IPS-18c (cell line): ENCODE results near the gene CEP72.
"Not testable (repeated sequence)": the region's sequence is repeated elsewhere in the genome, so short reads cannot be mapped to it uniquely, and the experiment has no call there.

Experiments
- H3K4me3 ChIP-seq: 2 replicates; pipeline ENCODE4 v1.7.0; 2013; ENCODE audit warnings: low read depth, mild to moderate bottlenecking, low read length, moderate library complexity; ENCODE audit not compliant: insufficient read depth
- H3K9me3 ChIP-seq: one replicate; pipeline ENCODE4 v1.6.1; 2013; ENCODE audit warnings: mild to moderate bottlenecking, low read length, moderate library complexity; ENCODE audit not compliant: control insufficient read depth, insufficient read depth

Gene CEP72

DNA sequence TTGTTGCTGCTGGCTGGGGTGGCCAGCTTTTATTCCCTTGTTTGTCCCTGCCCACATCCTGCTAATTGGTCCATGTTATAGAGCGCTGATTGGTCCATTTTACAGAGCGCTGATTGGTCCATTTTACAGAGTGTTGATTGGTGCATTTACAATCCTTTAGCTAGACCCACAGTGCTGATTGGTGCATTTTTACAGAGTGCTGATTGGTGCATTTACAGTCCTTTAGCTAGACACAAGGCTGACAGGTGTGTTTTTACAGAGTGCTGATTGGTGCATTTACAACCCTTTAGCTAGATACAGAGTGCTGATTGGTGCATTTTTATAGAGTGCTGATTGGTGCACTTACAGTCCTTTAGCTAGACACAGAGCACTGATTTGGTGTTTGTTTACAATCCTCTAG lies 34.9 kb upstream of the CEP72 start:
- not testable (repeated sequence) for H3K9me3 ChIP-seq, H3K4me3 ChIP-seq

DNA sequence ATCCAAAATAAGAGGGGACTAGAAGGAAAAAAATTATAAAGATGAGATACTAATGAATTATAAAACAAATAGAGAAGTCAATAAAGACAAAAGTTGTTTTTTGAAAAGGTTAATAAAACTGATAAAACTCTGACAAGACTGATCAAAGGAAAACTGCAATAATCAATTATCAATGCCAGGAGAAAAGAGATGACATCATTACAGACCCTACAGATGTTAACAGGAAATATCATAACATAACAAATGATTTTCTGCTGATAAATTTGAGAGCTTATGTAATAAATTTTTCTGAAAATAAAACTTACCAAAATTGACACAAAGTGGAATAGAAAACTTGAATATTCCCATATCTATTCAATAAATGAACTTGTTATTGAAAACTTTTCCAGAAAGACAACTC lies 34.3 kb upstream of the CEP72 start:
- H3K4me3 ChIP-seq: no peak overlapping the region
- H3K9me3 ChIP-seq: no peaks in the 10 kb centered on the region

DNA sequence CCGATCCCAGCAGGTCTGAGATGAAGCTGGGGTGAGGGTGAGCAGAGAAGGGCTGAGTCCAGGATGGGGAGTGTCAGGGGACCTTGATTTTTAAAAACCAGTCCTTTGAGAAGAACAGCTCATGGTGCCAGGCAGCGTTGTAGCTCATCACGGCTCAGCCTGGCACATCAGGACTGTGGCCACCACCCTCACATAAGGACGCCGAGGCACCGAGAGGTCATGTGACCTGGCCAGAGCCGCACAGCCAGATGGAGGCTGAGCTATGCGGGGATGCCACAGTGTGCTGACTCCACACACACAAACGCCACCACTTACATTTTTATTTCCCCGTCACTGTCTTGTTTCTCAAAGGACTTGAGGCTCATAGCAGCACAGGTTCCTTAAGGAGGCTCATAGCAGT lies 32.9 kb upstream of the CEP72 start:
- Histone ChIP-seq H3K4me3 (no peak overlapping the region), H3K9me3 (no peaks in the 10 kb centered on the region)

DNA sequence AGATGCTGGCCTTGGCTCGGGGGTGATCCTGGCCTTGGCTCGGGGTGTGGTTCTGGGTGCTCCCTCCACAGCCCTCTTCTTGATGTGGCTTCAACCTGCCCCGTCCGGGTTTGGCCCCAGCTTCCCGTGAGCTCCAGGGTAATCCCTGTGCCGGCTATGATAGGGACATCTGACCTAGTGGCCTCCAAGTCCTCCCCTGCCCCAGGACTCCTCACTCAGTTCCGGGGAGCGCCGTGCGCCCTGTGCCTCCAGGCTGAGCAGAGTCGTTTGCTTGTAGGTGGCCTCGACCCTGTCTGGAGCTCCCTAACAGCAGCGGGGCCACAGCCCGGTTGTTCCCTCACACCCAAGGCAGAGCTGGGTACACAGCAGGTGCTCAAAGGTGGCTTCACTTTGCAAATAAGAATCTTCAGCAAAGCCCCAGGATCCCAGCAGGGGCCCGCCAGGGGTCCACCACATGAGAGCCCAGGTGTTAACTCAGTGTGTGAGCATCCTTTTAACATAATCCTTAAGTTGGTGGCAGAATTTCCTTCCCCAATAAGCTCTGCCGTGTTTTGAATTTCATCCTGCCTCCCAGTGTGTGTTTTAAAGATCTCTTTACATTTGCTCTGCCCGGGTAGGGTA lies 32.3 kb upstream of the CEP72 start:
- no peaks in the 10 kb centered on the region for H3K9me3 ChIP-seq
- no peak overlapping the region for H3K4me3 ChIP-seq

DNA sequence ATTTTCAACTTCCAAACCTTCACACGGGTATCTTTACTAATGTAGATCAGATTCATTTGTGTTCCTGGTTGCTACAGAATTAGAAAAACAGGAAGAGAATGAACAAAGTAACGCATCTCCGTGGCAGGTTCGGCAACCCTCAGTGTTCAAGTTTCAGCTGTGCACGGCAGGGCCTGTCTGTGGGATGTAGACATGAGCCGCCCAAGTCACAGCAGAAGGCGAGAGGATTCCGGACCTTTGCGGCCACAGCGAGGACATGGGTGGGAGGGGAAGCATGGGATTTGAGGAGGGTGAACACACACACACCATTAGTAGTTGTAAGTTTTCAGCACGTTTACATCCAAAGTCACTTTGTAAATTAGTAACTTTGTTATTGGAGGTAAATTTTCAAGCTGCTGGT lies 31.7 kb upstream of the CEP72 start:
- Histone ChIP-seq H3K9me3 (no peaks in the 10 kb centered on the region), H3K4me3 (no peak overlapping the region)

DNA sequence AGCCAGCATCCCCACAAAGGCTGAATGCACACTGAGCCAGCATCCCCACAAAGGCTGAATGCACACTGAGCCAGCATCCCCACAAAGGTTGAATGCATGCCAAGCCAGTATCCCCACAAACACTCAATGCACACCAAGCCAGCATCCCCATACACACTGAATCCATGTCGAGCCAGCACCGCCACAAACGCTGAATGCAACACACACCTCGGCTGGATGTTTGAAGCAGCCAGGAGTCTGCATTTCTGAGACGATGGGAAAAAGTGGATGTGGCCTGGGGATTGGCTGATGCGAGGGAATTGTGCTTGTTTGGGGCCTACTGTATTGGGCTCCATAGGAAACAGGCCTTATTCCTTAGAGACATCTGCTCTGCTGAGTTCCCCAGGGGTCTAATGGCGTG lies 30.9 kb upstream of the CEP72 start:
- Histone ChIP-seq H3K9me3 (no peaks in the 10 kb centered on the region), H3K4me3 (no peak overlapping the region)

DNA sequence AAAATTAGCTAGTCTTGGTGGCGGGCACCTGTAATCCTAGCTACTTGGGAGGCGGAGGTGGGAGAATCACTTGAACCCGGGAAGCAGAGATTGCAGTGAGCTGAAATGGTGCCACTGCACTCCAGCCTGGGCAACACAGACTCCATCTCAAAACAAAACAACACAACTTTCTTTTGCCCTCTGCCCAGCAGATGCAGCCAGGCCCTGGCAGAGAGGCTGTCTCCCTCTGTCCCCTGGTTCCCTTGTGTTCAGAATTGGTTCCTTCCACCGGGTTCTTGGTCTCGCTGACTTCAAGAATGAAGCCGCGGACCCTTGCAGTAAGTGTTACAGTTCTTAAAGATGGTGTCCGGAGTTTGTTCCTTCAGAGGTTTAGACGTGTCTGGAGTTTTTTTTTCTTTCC lies 30.2 kb upstream of the CEP72 start:
- no peaks in the 10 kb centered on the region for H3K9me3 ChIP-seq
- H3K4me3 ChIP-seq: no peak overlapping the region

DNA sequence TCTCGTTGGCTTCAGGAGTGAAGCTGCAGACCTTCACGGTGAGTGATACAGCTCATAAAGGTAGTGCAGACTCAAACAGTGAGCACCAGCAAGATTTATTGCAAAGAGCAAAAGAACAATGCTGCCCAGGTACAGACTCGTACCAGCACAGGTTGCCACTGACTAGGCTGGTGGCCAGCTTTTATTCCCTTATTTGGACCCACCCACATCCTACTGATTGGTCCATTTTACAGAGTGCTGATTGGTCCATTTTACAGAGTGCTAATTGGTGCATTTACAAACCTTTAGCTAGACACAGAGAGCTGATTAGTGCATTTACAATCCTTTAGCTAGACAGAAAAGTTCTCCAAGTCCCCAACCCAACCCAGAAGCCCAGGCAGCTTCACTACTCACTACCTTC lies 29.7 kb upstream of the CEP72 start:
- H3K9me3 ChIP-seq, H3K4me3 ChIP-seq: not testable (repeated sequence)

DNA sequence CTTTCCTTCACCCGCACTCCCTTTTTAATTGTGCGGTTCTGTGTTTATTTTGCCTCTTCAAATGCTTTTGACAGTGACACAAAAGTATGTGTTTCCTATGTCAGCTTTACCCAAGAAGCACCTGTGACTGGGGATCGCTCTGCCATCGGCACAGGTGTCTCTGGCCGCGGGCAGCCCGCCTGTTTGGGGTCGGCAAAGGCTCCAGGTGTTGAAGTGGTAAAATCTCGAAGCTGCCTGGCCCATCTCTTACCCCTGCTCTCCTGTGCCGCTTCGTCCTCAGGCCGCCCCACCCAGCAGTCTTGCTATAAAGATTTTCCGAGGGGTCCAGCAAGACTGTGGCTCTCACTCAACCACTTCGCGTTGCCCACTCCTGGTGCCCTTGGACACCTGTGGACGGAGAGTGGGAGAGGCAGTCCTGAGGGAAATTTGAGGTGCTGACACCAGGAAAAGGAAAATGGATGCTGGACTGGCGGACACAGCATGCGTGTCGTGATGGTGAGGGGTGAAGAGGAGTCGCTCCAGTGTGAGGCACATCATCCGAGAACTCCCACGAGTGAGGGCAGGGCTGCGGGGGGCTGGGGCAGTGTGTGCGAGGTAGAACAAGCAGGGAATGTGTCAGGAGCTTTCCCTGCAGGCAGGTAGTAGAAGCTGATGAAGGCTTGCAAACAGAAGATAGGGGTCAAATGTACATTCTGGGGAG lies 29.1 kb upstream of the CEP72 start:
- H3K9me3 ChIP-seq: no peaks in the 10 kb centered on the region
- H3K4me3 ChIP-seq: no peak overlapping the region

DNA sequence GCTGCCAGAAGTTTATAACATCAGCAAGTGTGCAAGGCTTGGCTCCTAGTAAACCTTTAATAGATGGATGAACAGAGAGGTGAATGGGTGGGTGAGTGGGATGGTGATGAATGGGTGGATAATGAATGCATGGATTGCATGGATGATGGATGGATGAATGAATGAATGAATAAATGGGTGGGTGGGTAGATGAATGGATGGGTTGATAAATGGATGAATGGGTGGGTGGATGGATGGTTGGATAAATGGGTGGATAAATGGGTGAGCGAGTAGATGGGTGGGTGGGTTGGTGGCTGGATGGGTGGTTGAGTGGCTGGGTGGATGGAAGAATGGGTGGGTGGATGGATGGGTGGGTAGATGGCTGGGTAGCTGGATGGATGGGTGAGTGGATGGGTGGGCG lies 28.5 kb upstream of the CEP72 start:
- Histone ChIP-seq H3K4me3 (no peak overlapping the region), H3K9me3 (no peaks in the 10 kb centered on the region)

DNA sequence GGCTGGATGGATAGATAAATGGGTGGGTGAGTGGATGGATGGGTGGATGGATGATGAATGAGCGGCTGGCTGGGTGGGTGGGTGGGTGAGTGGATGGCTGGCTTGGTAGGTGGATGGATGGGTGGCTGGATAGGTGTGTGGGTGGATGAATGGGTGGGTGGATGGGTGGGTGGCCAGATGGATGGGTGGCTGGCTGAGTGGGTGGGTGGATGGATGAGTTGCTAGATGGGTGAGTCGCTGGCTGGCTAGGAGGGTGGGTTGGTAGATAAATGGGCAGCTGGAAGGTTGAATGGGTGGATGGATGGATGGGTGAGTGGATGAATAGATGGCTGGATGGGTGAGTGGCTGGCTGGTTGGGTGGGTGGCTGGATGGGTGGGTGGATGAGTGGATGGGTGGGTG lies 27.9 kb upstream of the CEP72 start:
- no peak overlapping the region for H3K4me3 ChIP-seq
- no peaks in the 10 kb centered on the region for H3K9me3 ChIP-seq

DNA sequence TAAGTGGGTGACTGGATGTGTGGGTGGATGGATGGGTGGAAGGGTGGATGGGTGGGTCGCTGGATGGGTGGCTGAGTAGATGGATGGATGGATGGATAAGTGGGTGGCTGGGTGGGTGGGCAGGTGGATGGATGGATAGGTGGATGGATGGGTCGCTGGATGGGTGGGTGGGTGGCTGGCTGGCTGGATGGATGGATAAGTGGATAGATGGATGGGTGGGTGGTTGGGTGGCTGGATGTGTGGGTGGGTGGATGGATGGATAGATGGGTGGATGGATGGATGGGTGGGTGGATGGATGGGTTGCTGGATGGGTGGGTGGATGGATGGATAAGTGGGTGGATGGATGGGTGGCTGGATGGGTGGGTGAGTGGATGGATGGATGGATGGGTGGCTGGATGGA lies 27.3 kb upstream of the CEP72 start:
- Histone ChIP-seq H3K9me3 (no peaks in the 10 kb centered on the region), H3K4me3 (no peak overlapping the region)

DNA sequence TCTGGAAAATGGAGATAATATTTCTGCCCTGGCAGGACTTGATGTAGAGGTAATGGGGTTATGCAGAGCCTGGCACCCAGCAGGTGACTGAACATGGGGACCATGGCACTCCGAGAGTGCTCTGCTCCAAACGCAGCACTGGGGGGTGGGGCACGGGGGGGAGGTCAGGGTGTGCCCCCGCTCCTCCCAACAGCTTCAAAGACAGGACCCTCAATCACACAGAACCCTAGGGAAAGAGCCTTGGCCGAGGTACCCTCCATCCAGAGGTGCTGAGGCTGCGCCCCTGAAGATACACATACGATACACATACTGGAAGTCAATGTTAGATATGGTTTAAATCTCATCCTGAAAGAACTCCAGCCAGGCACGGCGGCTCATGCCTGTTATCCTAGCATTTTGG lies 26.6 kb upstream of the CEP72 start:
- Histone ChIP-seq H3K4me3 (no peak overlapping the region), H3K9me3 (no peaks in the 10 kb centered on the region)

DNA sequence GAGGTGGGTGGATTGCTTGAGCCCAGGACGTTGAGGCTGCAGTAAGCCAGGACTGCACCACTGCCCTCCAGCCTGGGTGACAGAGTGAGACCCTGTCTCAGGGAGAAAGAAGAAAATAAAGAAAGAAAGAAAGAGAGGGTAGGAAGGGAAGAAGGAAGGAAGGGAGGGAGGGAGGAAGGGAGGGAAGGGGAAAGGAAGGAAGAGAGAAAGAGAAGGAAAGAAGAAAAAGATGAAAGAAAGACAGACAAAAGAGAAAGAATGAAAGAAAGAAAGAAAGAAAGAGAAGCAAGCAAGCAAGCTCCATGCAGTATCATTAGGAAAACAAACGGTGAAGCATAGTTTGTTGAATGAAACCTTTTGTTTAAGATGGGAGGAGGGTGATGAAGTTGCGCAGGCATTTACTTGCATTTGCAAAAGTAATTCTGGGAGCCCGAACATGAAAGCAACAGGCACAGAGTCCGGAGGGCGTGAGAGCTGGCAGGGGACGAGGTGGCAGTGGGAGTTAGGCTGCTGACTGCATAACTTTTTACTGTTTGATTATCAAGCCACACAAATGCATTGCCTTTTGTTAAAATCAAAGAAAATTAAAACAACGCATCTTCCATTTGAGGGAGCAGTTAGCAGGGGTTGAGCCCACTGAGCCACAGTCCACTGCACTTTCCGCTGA lies 26.0 kb upstream of the CEP72 start:
- H3K4me3 ChIP-seq: no peak overlapping the region

DNA sequence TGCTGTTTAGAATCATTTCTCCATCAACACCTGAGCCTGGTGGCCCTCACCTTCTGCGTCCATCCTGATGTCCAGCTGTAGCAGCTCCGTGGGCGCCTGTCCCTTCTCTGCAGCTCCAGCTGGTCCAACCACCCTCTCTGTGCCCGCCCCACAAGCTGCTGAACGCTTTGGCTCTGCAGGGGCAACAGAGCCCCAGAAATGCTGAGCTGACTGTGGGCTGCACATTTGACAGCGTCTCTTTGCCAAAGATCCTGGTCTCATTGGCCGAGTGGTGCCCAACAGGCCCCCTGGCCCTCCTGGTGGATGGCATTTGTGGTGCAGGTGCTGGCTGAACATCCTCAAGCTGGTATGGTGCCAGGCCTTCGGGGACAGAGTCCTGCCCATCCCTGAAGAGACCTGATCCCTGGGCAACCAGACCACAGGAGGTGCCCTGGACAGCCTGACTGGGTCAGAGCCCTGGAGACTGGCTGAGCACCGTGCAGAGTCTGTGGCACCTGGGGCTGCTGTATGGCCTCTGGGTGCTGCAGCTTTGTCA lies 25.3 kb upstream of the CEP72 start:
- no peak overlapping the region for H3K4me3 ChIP-seq

More for the DNA sequence above, 26.0 kb upstream of the CEP72 start:
- H3K9me3 ChIP-seq: no peaks in the 10 kb centered on the region

DNA sequence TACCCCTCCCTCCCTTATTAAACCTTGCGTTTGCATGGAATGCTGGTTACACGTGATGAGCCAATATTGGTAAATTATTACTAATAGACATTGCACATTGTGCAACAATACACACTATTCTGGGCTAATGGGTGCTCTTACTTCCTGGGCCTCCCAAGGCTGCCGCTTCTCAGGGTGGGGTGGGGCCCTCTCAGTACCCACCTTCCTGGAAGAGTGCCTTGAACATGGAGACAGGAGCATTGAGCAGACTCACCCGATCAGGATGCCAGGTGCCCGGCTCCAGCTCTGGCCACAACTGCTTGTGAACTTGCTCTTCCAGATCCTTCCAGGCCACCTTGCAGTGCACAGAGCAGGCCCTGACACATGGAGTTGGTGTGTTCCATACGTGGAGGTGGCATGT lies 24.7 kb upstream of the CEP72 start:
- H3K4me3 ChIP-seq: no peak overlapping the region
- H3K9me3 ChIP-seq: no peaks in the 10 kb centered on the region

More for the DNA sequence above, 25.3 kb upstream of the CEP72 start:
- no peaks in the 10 kb centered on the region for H3K9me3 ChIP-seq

DNA sequence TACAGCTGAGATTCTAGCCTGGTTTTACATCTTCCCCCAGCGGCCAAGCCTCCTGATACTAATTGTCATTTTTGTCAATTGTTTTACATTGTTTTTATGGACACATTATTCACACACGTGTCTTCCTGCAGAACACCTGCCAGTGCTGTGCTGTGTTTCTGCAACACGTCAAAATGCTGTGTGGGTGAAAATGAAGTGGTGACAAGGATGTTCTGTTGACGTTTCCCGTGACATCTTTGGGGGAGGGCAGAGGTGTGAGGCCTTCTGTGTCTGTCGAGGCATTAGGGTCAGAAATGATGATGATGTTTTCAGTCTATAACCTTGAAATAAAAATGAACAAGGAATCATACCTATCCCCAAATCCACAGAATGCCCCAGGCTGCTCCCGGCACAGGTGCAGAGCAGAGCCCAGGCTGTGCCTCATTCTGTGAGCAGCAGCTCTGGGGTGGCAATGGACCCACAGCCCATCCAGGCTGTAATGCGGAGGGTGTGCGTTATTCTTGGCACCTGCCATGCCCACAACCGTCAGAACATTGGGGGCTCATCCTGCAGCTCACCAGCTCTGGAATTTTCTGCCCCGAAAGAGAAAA lies 23.6 kb upstream of the CEP72 start:
- Histone ChIP-seq H3K4me3 (no peak overlapping the region), H3K9me3 (no peaks in the 10 kb centered on the region)

DNA sequence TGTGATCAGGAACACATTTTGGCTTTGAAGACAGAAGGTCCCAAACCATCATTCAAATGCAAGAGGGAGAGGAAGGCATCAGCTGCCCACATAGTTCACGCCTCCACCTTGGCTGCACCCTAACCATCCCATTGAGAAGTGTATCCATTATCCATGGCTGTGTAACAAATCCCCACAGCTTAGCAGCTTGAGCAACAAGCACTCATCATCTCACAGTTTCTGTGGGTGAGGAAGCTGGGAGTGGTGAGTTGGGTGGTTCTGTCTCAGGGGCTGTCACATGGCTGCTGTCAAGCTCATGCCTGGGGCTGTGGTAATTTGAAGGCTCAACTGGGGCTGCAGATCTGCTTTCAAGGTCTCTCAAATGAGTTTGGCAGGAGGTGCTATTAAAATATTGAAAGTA lies 23.0 kb upstream of the CEP72 start:
- no peaks in the 10 kb centered on the region for H3K9me3 ChIP-seq
- H3K4me3 ChIP-seq: no peak overlapping the region
